Measurements from ENCODE around the gene ARHGAP44.

Gene ARHGAP44

DNA sequence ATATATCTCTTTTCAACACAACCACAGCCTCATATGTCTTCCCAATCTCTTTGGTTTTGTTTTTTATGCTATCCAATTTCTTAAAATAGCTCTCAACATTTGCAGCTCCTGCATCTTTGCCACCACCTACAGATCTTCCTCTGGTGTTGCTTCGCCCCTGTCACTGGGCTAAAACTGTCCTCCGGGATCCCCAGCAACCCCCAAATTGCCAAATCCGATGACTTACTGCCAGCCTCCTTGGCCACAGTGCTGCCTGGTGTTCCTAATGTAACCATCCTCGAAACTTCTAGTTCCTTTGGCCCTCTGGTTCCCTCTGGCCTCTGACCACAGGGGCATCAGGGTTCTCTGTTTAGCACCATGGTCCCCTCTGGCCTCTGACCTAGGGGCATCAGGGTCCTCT lies 157.7 kb downstream of the ARHGAP44 start:
- H3K27ac Mint-ChIP-seq: no peak overlapping the region

DNA sequence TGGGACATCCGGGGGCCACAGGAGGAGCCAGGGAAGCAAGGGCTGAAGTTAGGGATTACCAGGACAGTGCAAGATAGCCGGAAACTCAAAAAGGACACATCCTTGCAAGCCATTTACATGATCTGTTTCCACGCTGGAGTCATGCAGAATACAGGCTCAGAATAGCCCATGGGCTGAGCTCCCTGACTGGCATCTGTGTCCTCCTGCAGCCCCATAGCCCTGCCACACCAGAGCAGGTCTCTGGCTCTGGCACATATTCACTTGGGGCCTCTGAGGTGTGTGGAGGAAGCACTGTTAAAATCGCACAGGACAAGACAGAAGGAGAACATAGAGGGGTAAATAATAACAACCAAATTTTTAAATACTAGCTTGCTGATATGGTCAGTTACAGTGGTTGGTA lies 162.7 kb downstream of the ARHGAP44 start:
- Mint-ChIP-seq H3K4me3 (no peak overlapping the region), H3K27me3 (ENCODE audit: low read depth) (no peaks in the 10 kb centered on the region), H3K9me3 (no peaks in the 10 kb centered on the region), H3K4me1 (ENCODE audit: low read depth) (no peaks in the 10 kb centered on the region), H3K36me3 (ENCODE audit: low read depth) (no peaks in the 10 kb centered on the region), H3K27ac (no peak overlapping the region)

More for the DNA sequence above, 157.7 kb downstream of the ARHGAP44 start:
- Mint-ChIP-seq H3K27me3 (ENCODE audit: low read depth) (no peaks in the 10 kb centered on the region), H3K4me3 (no peak overlapping the region), H3K36me3 (ENCODE audit: low read depth) (no peaks in the 10 kb centered on the region), H3K4me1 (ENCODE audit: low read depth) (no peaks in the 10 kb centered on the region), H3K9me3 (no peaks in the 10 kb centered on the region)

DNA sequence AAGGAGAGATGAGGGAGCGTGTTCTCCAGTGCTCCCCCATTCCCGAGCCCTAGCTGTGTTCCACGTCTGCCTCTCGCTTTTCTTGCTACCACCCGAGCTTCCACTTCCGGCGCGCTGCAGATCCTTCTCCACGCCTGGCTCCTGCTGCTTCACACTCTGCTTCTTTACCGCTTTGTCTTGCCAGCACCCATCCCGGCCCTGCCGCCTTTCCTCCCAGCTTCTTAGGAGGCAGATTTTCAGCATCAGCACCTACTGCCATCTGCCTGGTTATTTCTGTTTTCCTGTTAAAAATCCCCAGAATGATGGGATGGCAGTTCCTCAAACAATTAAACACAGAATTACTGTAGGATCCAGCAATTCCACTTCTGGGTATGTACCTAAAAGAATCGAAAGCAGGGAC lies 163.9 kb downstream of the ARHGAP44 start:
- no peaks in the 10 kb centered on the region for H3K9me3 Mint-ChIP-seq
- H3K27me3 Mint-ChIP-seq (ENCODE audit: low read depth): no peaks in the 10 kb centered on the region
- H3K4me3 Mint-ChIP-seq: no peak overlapping the region

DNA sequence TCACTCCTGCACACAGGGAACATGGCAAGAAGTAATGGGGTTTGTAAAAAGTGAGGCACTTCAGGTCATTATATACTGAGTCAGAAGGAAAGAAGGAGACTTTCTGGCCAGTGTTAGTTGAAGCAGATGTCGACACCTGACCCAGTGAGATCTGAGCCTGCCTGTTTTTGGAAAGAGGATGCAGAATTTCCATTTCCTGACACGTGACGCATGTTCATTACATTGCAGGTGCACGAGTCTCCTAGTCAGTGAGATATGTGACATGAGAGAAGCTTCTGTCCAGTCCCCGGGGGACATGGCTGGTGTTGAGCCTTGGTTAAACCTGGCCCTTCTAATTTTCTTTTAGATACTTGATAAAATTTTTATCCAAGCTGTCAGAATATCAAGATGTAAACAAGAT lies 166.2 kb downstream of the ARHGAP44 start:
- Mint-ChIP-seq H3K27me3 (ENCODE audit: low read depth) (no peaks in the 10 kb centered on the region), H3K27ac (no peak overlapping the region), H3K36me3 (ENCODE audit: low read depth) (no peaks in the 10 kb centered on the region), H3K4me3 (no peak overlapping the region), H3K9me3 (no peaks in the 10 kb centered on the region), H3K4me1 (ENCODE audit: low read depth) (no peaks in the 10 kb centered on the region)

More for the DNA sequence above, 163.9 kb downstream of the ARHGAP44 start:
- Mint-ChIP-seq H3K36me3 (ENCODE audit: low read depth) (no peaks in the 10 kb centered on the region), H3K27ac (no peak overlapping the region), H3K4me1 (ENCODE audit: low read depth) (no peaks in the 10 kb centered on the region)

DNA sequence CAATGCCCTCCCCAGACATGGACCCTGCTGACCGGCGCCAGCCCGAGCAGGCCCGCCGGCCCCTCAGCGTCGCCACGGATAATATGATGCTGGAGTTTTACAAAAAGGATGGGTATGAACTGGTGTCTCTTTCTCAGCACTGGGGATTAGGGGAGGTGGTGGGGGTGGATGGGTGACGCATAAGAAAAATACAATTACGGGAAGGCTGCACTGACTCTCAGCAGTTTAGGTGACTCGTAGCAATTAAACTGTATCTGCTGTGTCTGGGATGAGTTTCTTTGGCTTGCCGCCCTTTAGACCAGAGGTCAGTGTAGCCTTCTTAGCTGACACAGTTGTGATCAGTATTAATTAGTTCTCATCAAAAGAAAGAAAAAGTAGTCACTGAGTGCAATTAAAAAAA lies 169.5 kb downstream of the ARHGAP44 start:
- Mint-ChIP-seq H3K9me3 (no peaks in the 10 kb centered on the region), H3K4me1 (ENCODE audit: low read depth) (no peaks in the 10 kb centered on the region), H3K4me3 (no peak overlapping the region), H3K36me3 (ENCODE audit: low read depth) (no peaks in the 10 kb centered on the region), H3K27ac (no peak overlapping the region), H3K27me3 (ENCODE audit: low read depth) (no peaks in the 10 kb centered on the region)

DNA sequence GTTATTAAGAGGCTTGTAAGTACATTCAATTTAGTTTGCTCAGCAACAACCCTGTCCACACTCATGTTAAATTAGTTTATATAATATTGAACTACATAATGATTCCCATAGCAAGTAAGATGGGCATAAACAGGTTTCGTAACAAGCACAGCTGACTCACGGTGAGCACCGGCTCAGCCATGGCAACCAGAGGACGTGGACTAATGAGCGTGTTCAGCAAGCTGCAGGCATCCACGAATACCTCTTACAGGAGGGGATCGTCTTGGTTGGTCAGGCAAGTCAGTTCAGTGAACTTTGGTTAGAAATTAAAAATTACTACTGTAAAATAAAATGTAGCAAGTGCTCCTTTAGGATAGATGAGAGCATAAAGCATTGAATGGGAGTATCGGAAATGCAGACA lies 170.1 kb downstream of the ARHGAP44 start:
- Mint-ChIP-seq H3K4me3 (no peak overlapping the region), H3K9me3 (no peaks in the 10 kb centered on the region), H3K27me3 (ENCODE audit: low read depth) (no peaks in the 10 kb centered on the region), H3K27ac (no peak overlapping the region), H3K4me1 (ENCODE audit: low read depth) (no peaks in the 10 kb centered on the region), H3K36me3 (ENCODE audit: low read depth) (no peaks in the 10 kb centered on the region)

DNA sequence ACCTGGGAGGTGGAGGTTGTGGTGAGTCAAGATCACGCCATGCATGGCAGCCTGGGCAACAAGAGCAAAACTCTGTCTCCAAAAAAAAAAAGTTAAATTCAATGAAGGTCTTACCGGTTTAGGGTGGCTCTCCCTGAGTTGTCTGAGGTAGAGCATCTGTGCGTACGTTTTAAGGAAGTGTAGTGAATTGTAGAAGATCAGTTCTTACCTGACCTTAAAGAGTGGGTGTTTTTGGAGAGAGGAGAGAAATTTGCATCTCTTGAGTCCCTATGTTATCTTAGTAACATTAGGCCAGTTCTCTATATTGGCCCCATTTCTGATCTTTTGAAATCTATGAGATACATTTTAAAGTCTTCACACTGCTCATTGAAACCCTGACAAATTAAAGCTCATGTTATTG lies 172.4 kb downstream of the ARHGAP44 start:
- Mint-ChIP-seq H3K27ac (no peak overlapping the region), H3K4me3 (no peak overlapping the region), H3K36me3 (ENCODE audit: low read depth) (no peaks in the 10 kb centered on the region), H3K4me1 (ENCODE audit: low read depth) (no peaks in the 10 kb centered on the region), H3K9me3 (no peaks in the 10 kb centered on the region), H3K27me3 (ENCODE audit: low read depth) (no peaks in the 10 kb centered on the region)

DNA sequence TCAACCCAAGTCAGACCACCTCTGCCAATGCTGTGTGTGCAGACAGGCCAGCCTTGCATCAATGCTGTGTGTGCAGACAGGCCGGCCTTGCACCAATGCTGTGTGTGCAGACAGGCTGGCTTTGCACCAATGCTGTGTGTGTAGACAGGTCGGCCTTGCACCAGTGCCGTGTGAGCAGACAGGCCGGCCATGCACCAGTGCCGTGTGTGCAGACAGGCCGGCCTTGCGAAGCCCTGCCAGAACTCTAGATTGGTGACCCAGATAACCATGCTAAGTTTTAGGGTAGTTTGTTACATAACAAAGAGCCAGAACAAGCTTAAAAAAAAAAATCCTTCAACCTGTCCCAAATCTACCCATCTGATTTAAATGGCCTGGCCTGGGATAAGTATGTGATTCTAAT lies 174.2 kb downstream of the ARHGAP44 start:
- H3K27me3 Mint-ChIP-seq (ENCODE audit: low read depth): no peaks in the 10 kb centered on the region
- H3K36me3 Mint-ChIP-seq (ENCODE audit: low read depth): no peaks in the 10 kb centered on the region
- H3K27ac Mint-ChIP-seq: no peak overlapping the region
- H3K4me3 Mint-ChIP-seq: no peak overlapping the region
- H3K9me3 Mint-ChIP-seq: no peaks in the 10 kb centered on the region
- H3K4me1 Mint-ChIP-seq (ENCODE audit: low read depth): no peaks in the 10 kb centered on the region

DNA sequence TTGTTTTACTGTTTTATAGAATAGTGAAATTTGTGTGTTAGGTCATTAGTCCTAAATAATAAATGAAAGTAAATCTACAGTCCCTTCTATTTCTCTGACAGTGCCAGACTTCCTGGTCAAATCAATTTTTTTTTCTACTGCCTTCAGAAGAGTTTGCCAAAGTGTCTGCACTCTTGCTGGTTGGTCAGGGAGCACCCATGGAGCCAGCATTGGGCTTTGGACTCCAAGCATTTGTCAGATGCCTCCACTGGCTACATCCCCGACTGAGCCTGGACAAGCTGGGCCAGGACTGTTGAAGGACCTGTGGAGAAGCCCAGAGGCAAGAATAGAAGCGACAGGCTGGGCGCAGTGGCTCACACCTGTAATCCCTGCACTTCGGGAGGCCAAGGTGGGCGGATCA lies 174.9 kb downstream of the ARHGAP44 start:
- no peaks in the 10 kb centered on the region for H3K36me3 Mint-ChIP-seq (ENCODE audit: low read depth)

DNA sequence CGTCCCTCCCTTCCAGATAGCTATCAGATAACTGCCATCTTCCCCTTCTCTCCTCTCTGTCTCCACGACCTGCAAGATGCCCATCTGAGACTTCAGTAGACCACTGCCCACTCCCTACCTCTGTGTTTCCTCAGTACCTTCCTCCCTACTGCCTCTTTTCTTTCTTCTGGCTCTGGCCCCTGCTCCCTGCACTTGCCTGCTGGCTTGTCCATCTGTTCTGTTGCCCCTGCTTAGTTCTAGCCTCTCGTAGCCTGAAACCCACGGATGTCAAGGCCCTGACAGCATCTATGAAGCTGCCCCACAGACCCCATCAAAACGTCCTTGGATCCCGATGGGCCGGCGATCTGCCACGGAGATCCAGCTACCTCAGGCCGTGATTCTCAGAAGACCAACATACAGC lies 175.5 kb downstream of the ARHGAP44 start:
- H3K27me3 Mint-ChIP-seq (ENCODE audit: low read depth): no peaks in the 10 kb centered on the region
- no peaks in the 10 kb centered on the region for H3K9me3 Mint-ChIP-seq
- H3K36me3 Mint-ChIP-seq (ENCODE audit: low read depth): no peaks in the 10 kb centered on the region
- H3K27ac Mint-ChIP-seq: no peak overlapping the region
- no peaks in the 10 kb centered on the region for H3K4me1 Mint-ChIP-seq (ENCODE audit: low read depth)
- H3K4me3 Mint-ChIP-seq: no peak overlapping the region

More for the DNA sequence above, 174.9 kb downstream of the ARHGAP44 start:
- Mint-ChIP-seq H3K4me3 (no peak overlapping the region), H3K4me1 (ENCODE audit: low read depth) (no peaks in the 10 kb centered on the region), H3K27ac (no peak overlapping the region), H3K9me3 (no peaks in the 10 kb centered on the region), H3K27me3 (ENCODE audit: low read depth) (no peaks in the 10 kb centered on the region)

DNA sequence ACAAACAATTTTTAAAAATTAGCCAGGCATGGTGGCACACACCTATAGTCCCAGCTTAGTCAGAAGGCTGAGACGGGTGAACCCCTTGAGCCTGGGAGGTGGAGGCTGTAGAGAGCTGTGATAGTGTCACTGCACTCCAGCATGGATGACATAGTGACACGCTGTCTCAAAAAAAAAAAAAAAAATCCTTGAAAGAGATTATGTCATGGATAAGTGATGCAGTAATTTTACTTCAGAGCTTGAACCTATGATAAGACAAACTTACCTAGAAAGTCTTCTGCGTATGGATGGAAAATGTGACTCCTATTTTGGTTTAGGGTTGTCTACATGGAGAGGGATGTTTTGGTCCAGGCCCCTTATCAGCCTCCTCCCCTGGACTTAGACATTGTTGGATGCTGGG lies 176.7 kb downstream of the ARHGAP44 start:
- no peak overlapping the region for H3K4me3 Mint-ChIP-seq
- no peaks in the 10 kb centered on the region for H3K36me3 Mint-ChIP-seq (ENCODE audit: low read depth)
- no peaks in the 10 kb centered on the region for H3K27me3 Mint-ChIP-seq (ENCODE audit: low read depth)
- H3K9me3 Mint-ChIP-seq: no peaks in the 10 kb centered on the region
- H3K27ac Mint-ChIP-seq: no peak overlapping the region
- H3K4me1 Mint-ChIP-seq (ENCODE audit: low read depth): no peaks in the 10 kb centered on the region

DNA sequence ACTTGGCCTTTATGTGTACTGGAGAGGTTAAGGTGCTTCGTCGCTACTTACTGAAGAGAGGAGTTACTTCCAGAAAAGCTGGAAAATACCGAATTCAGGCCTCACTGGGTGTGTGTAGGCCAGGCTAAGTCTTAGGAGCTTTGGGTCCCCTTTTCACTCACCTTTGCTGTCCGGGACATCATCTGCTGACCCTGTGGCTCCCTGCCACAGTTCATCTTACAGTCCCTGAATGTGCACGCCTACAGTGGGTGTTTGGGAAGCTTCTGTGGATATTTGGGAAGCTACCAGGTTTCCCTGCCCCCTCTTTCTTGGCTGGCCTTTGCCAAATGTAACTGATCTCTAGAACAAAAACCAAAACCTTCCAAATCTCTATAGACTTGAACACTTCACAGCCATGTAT lies 177.1 kb downstream of the ARHGAP44 start:
- no peaks in the 10 kb centered on the region for H3K36me3 Mint-ChIP-seq (ENCODE audit: low read depth)
- H3K27ac Mint-ChIP-seq: no peak overlapping the region
- H3K4me3 Mint-ChIP-seq: no peak overlapping the region
- H3K27me3 Mint-ChIP-seq (ENCODE audit: low read depth): peaks cover under 1% of the 10 kb centered on the region
- H3K9me3 Mint-ChIP-seq: no peaks in the 10 kb centered on the region
- H3K4me1 Mint-ChIP-seq (ENCODE audit: low read depth): no peaks in the 10 kb centered on the region

DNA sequence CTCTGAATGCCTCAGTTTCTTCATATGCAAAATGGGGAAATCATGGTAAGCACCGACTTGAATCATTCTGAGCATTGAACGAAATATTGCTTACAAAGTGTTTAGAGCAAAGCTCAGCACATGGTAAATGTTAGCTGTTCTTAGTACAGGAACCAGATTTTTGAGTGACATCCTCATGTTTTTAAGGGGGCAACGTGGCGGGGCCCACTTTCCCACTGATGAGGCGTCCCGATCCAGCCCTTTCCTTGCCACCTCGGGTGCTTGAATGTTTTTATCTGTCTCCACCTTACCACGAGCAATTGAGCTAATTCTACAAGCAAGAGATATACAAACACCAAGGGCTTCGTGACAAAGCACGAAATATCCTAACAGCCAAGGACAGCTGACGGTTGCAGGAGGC lies 178.7 kb downstream of the ARHGAP44 start:
- no peak overlapping the region for H3K4me3 Mint-ChIP-seq
- no peaks in the 10 kb centered on the region for H3K36me3 Mint-ChIP-seq (ENCODE audit: low read depth)
- H3K4me1 Mint-ChIP-seq (ENCODE audit: low read depth): no peaks in the 10 kb centered on the region
- H3K27ac Mint-ChIP-seq: no peak overlapping the region
- peaks cover 10% of the 10 kb centered on the region for H3K27me3 Mint-ChIP-seq (ENCODE audit: low read depth)
- no peaks in the 10 kb centered on the region for H3K9me3 Mint-ChIP-seq

DNA sequence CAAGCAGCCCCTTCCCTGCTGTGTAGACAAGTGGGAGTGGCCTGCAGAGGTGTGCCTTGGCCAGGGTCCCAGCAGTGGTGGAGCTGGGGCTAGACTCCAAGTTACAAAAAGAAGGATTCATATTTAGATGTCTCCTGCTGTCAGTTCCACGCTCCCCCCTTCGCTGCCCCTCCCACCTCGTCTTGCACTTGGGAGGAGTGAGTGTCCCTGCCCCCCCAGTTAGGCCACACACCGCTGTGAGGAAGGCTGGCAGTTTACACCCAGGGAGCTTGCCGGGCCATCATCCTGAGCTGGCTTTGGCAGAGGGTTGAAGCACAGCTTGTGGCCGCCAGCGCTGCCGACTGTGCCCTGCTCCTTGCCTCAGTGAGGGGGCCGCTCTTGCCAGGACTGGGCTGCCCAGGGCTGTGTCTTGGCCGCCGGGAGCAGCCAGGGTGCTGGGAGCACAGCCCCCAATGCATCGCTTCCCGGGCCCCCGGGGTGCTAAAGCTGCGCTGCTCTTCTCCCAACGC lies 184.3 kb downstream of the ARHGAP44 start:
- peaks cover 22% of the 10 kb centered on the region for H3K27me3 Mint-ChIP-seq (ENCODE audit: low read depth)
- H3K4me1 Mint-ChIP-seq (ENCODE audit: low read depth): no peaks in the 10 kb centered on the region
- H3K27ac Mint-ChIP-seq: no peak overlapping the region
- no peaks in the 10 kb centered on the region for H3K9me3 Mint-ChIP-seq
- no peak overlapping the region for H3K4me3 Mint-ChIP-seq
- H3K36me3 Mint-ChIP-seq (ENCODE audit: low read depth): no peaks in the 10 kb centered on the region

DNA sequence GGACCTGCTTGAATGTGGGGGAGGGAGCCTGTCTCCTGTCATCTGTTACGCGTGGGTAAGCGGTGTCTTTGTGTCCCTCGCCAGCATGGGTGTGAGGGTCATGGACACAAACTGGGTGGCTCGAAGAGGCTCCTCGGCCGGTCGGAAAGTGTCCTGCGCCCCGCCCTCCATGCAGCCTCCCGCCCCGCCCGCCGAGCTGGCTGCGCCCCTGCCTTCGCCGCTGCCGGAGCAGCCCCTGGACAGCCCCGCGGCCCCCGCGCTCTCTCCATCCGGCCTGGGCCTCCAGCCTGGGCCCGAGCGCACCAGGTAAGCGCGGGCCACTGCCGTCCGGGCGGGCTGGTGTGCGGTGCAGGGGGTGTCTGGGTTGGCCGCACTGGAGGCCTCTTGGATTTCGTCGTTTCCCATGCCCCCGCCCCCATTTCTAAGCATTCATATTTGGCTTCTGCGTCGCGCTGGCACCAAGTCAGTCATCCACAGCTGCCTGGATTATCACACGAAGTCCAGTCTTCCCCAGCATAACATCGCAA lies 184.8 kb downstream of the ARHGAP44 start:
- H3K27ac Mint-ChIP-seq: no peak overlapping the region
- H3K36me3 Mint-ChIP-seq (ENCODE audit: low read depth): no peaks in the 10 kb centered on the region
- no peak overlapping the region for H3K4me3 Mint-ChIP-seq
- no peaks in the 10 kb centered on the region for H3K9me3 Mint-ChIP-seq
- H3K27me3 Mint-ChIP-seq (ENCODE audit: low read depth): peaks cover 22% of the 10 kb centered on the region
- H3K4me1 Mint-ChIP-seq (ENCODE audit: low read depth): no peaks in the 10 kb centered on the region
